Adrenal gland (tissue), 12 donors: ENCODE data around the gene DLGAP1. TPM values are rescaled to one million over a fixed set of nuclear protein-coding genes. Genes with fewer than 3 reads are reported as not detected.

Source experiments
- DNase-seq, 7 donors: peaks; one replicate each; pipeline ENCODE4 v3.0.0-alpha.2; 2019 to 2020
- H3K27ac ChIP-seq, 5 donors: fragments of 200-600 bp; sonication (generic) in 4 of 5; 1 replicate in 3 of 5; 2 replicates in 2 of 5; pipeline versions ENCODE4 v1.5.1 to v1.8.0; 2016 to 2020; ENCODE audit warnings: mild to moderate bottlenecking in 1 of 5
- H3K27me3 ChIP-seq: fragments of 200-600 bp; 2 replicates; pipeline ENCODE4 v1.8.0; 2021
- H3K36me3 ChIP-seq, 2 donors: fragments of 200-600 bp; replicated peaks in 1 of 2; 1 replicate in 1 of 2; 2 replicates in 1 of 2; pipeline versions ENCODE4 v1.5.1 to v1.8.0; 2018 to 2022
- H3K4me1 ChIP-seq, 2 donors: fragments of 200-600 bp; replicated peaks in 1 of 2; 1 replicate in 1 of 2; 2 replicates in 1 of 2; pipeline versions ENCODE4 v1.5.1 to v1.8.0; 2018 to 2021
- H3K4me3 ChIP-seq, 4 donors: fragments of 200-600 bp; sonication (generic) in 3 of 4; one replicate each; pipeline ENCODE4 v1.5.1; 2016 to 2018
- H3K9me3 ChIP-seq, 3 donors: fragments of 200-600 bp; sonication (generic) in 1 of 3; replicated peaks in 1 of 3; 1 replicate in 2 of 3; 2 replicates in 1 of 3; pipeline versions ENCODE4 v1.5.1 to v1.8.0; 2016 to 2021
- POLR2A ChIP-seq, 2 donors: fragments of 450-650 bp; IDR thresholded peaks; one replicate each; pipeline ENCODE4 v1.6.1; 2017; ENCODE audit warnings: antibody characterized with exemption in 2 of 2, mild to moderate bottlenecking in 2 of 2, moderate library complexity in 1 of 2
- WGBS, 4 donors: extraction: QIAGEN DNeasy Blood & Tissue Kit in 2 of 4; methylation state at CpG; one replicate each; pipeline versions ENCODE4 v1.1.5 to v1.1.7; 2013 to 2017; 5-methylcytosine and 5-hydroxymethylcytosine counted together
- intact Hi-C, 2 donors: fragments of 100-400 bp; cut with DNase I; formaldehyde crosslinking; loops; one replicate each; pipeline versions ENCODE4 v1.14.1 to v1.15.0; 2022 to 2023
- polyA plus RNA-seq, 3 donors: library from polyadenylated mRNA; stranded (reverse); fragments of 200-250 nt in 2 of 3; fragments of 350-450 nt in 1 of 3; fragmentation: Illumina TruSeq in 1 of 3; extraction: RNeasy Lipid Tissue Mini Kit (QIAGEN cat#74804) in 1 of 3; gene quantifications; one replicate each; pipeline ENCODE4 v1.2.3, GENCODE V29; 2013 to 2014
- total RNA-seq, 9 donors: library from RNA; depleted of rRNA in 4 of 9; stranded (reverse); fragments of >200 nt in 4 of 9; fragments of 120-200 nt in 1 of 9; fragmentation: NEBNext Ultra II Directional in 1 of 9; extraction: Animal tissue kit (Norgen Biotek cat#: 25700) in 1 of 9; gene quantifications; one replicate each; pipeline versions ENCODE4 v1.1.0 to v1.2.4, GENCODE V29; 2013 to 2023
- TF ChIP-seq, protein P1 (sequence below), 6 experiments: fragments of 450-650 bp in 4 of 6; fragments of 200-600 bp in 2 of 6; sonication (generic) in 1 of 6; IDR thresholded peaks; 1 replicate in 5 of 6; 2 replicates in 1 of 6; pipeline versions ENCODE4 v1.5.1 to v1.8.0; 2016 to 2021; ENCODE audit warnings: antibody characterized with exemption in 6 of 6, mild to moderate bottlenecking in 2 of 6, moderate library complexity in 1 of 6
- donor health status: healthy with polysubstance abuse.
- donor health status: Bipolar disorder and iron deficiency.
- donor health status: DM: yes; HTN: yes; CAD: no.
- donor health status: DM: no; HTN: no; CAD: no.
- donor health status: DM: no; HTN: no; CAD: no.
- donor health status: DM: yes; HTN: yes; CAD: no.

DLGAP1 gene
- total and polyA plus RNA-seq, 12 donors: 1.7 to 30.9 (median 12.9) TPM

DNA sequence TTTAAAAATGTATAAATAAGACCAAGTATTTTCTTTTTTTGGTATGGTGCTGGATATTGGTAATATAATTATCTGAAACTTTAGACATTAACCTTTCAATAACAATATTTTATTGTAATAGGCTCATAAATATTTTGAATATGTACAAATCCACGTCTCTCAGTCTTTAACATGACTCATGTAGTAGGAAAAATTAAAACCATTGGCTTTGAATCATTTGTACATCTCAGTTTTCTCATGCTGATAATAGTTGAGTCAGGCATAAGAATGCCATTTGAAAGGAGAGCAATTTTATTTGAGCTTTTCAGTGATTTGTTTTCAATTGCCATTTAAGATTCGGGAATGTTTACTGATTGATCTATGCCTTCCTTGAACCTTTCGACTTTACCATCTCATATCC, 640.3 kb downstream of the DLGAP1 start:
- Histone ChIP-seq H3K4me3 (no peak overlapping the region), H3K27ac (peak overlapping the region in 1 of 5 donors; percentile 10), H3K27me3 (no peaks in the 10 kb centered on the region), H3K36me3 (no peaks in the 10 kb centered on the region), H3K4me1 (peaks cover 0 to 21% of the 10 kb centered on the region in 2 donors), H3K9me3 (no peaks in the 10 kb centered on the region)
- TF ChIP-seq, protein P1, sequence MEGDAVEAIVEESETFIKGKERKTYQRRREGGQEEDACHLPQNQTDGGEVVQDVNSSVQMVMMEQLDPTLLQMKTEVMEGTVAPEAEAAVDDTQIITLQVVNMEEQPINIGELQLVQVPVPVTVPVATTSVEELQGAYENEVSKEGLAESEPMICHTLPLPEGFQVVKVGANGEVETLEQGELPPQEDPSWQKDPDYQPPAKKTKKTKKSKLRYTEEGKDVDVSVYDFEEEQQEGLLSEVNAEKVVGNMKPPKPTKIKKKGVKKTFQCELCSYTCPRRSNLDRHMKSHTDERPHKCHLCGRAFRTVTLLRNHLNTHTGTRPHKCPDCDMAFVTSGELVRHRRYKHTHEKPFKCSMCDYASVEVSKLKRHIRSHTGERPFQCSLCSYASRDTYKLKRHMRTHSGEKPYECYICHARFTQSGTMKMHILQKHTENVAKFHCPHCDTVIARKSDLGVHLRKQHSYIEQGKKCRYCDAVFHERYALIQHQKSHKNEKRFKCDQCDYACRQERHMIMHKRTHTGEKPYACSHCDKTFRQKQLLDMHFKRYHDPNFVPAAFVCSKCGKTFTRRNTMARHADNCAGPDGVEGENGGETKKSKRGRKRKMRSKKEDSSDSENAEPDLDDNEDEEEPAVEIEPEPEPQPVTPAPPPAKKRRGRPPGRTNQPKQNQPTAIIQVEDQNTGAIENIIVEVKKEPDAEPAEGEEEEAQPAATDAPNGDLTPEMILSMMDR (IDR thresholded peaks at IDR 0.05): no peak
- no peak for TF ChIP-seq POLR2A (IDR thresholded peaks at IDR 0.05)
- no peak for DNase-seq
- intact Hi-C loops: no loop called here
- WGBS, 4 donors: 59 to 64% (median 62%) methylated on average over 3 of the region's 3 CpGs

DNA sequence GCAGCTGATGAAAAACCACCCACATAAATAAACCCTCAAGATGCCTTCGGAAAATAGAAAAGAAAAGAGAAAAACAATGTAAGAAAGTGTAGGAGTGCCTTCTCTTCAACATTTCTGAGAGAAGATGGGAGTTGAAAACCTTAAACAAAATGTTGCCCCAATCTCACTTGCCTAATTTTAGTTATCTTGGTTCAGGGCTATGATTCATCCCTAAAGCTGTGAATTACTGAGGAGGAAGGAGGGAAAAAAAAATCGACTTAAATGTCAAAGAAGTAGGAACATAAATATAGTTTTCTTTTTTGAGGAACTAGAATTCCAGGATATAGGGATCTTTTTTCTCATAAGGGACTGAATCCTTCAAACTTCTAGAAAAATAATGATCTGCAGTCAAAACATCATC, 644.8 kb downstream of the DLGAP1 start:
- Histone ChIP-seq H3K27me3 (no peaks in the 10 kb centered on the region), H3K9me3 (no peaks in the 10 kb centered on the region), H3K36me3 (no peaks in the 10 kb centered on the region), H3K4me3 (no peak overlapping the region), H3K27ac (no peak overlapping the region), H3K4me1 (peaks cover 0 to 3% of the 10 kb centered on the region in 2 donors)
- 44 to 60% (median 48%) methylated on average over 2 of the region's 2 CpGs for WGBS, 4 donors
- intact Hi-C loops: no loop called here
- no peak for DNase-seq
- TF ChIP-seq POLR2A (IDR thresholded peaks at IDR 0.05): no peak
- TF ChIP-seq, protein P1 (IDR thresholded peaks at IDR 0.05): no peak

DNA sequence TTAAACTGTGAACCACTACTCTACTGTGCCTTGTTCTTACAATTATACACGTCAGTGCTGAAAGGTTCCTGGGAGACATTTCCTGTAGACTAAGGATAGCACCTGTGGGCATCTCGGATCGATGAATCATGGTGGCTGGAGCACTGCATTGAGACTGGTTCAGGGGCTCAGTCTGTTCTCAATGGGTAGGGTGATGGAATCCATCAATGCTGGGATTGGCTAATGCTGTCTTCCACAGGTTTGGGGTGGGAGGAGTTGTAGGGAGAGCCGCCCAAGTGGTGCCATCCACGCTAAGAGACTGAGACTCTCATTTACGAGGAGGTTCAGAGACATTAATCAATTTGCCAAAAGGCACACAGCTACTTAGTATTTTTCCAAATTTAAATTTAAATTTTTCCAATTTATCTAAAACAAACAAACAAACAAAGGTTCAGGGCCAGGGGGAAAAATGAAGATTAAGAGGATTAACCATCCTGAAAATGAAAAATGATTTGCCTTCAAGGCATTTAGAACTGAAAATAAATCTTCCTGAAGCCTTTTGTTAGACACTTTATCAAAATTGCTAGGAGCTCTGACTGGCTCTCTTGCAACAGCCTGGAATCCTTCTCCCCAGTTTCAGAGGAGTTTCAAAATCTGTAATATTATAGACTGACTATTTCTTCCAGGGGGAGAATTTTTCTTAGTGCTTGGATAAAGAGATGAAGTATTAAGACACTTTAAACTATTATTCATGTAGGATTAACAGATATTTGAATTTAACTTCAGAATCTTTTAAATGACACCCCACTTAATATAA, 645.9 kb downstream of the DLGAP1 start:
- Histone ChIP-seq H3K4me1 (no peaks in the 10 kb centered on the region), H3K36me3 (no peaks in the 10 kb centered on the region), H3K9me3 (no peaks in the 10 kb centered on the region), H3K27me3 (no peaks in the 10 kb centered on the region), H3K4me3 (no peak overlapping the region), H3K27ac (no peak overlapping the region)
- DNase-seq: no peak
- WGBS, 4 donors: 73 to 90% (median 83%) methylated on average over 6 of the region's 6 CpGs
- TF ChIP-seq, protein P1 (IDR thresholded peaks at IDR 0.05): no peak
- TF ChIP-seq POLR2A (IDR thresholded peaks at IDR 0.05): no peak
- intact Hi-C loops: no loop called here

DNA sequence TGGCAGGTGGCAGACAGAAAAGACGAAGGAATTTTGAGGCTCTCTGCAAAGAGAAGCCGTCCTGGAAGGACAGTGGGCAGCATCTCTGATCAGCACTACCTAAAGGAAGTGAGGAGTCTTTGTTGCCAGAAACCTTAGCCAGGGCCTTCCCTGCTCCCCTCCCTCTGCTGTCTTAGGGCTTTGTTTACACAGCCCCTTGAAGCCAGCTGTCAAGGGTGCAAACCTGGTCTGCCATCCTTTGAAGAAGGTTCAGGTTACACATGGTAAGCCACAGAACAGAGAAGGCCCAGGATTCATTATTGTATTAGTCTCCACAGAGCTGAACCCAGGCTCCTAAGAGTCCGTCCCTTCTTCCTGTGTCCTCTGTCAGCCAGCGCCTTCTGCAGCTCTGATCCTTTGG, 648.5 kb downstream of the DLGAP1 start:
- Histone ChIP-seq H3K9me3 (no peaks in the 10 kb centered on the region), H3K27ac (no peak overlapping the region), H3K4me1 (no peaks in the 10 kb centered on the region), H3K4me3 (no peak overlapping the region), H3K27me3 (no peaks in the 10 kb centered on the region), H3K36me3 (no peaks in the 10 kb centered on the region)
- intact Hi-C loops: no loop called here
- no peak for TF ChIP-seq POLR2A (IDR thresholded peaks at IDR 0.05)
- TF ChIP-seq, protein P1 (IDR thresholded peaks at IDR 0.05): no peak
- WGBS, 4 donors: 87 to 97% (median 90%) methylated on average over 4 of the region's 4 CpGs
- DNase-seq: no peak
